Nephron (organoid): ENCODE results near the gene SSH2.

ENCODE experiments used
- H3K27ac Mint-ChIP-seq, 3 experiments: 2 replicates each; pipeline ENCODE4 v1.8.0; 2020; ENCODE audit warnings: mixed read lengths in 3 of 3, mild to moderate bottlenecking in 2 of 3, moderate library complexity in 1 of 3
- H3K27me3 Mint-ChIP-seq: 2 replicates; pipeline ENCODE4 v1.8.0; 2021; ENCODE audit warnings: low read depth, mild to moderate bottlenecking, moderate library complexity, mixed read lengths
- H3K36me3 Mint-ChIP-seq: 2 replicates; pipeline ENCODE4 v1.8.0; 2020; ENCODE audit warnings: low read depth, mixed read lengths
- H3K4me1 Mint-ChIP-seq: 2 replicates; pipeline ENCODE4 v1.8.0; 2020; ENCODE audit warnings: mixed read lengths
- H3K4me3 Mint-ChIP-seq, 3 experiments: 2 replicates each; pipeline ENCODE4 v1.8.0; 2020; ENCODE audit warnings: mild to moderate bottlenecking in 3 of 3, mixed read lengths in 3 of 3, moderate library complexity in 2 of 3
- H3K9me3 Mint-ChIP-seq: 2 replicates; pipeline ENCODE4 v1.8.0; 2020; ENCODE audit warnings: mixed read lengths
- TF ChIP-seq, protein P1 (sequence below), 3 experiments: fragments of 200-600 bp; sonication (generic); IDR thresholded peaks; one replicate each; pipeline ENCODE4 v1.5.0; 2021; ENCODE audit warnings: antibody characterized with exemption in 3 of 3; ENCODE audit not compliant: unreplicated experiment in 3 of 3

Gene SSH2

DNA sequence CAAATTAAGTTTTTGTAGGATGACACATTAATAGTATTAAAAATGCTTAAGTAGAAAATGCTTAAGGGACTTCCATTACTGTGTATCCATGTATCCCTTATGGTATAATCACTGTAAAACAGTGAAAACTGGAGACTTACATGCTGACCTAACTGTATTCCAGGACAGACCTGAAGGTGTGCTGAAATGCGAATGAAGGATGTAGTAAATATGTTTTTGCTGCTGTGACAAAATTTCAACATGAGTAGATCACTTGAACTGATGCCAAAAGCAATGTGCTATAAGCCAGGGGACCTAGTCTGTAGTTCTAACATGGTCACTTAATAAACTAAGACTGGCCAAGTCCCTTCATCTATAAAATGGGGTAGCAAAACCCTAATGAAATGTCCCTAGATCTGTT, 165.3 kb downstream of the SSH2 start:
- H3K4me3 Mint-ChIP-seq: no peak overlapping the region
- TF ChIP-seq, protein P1, sequence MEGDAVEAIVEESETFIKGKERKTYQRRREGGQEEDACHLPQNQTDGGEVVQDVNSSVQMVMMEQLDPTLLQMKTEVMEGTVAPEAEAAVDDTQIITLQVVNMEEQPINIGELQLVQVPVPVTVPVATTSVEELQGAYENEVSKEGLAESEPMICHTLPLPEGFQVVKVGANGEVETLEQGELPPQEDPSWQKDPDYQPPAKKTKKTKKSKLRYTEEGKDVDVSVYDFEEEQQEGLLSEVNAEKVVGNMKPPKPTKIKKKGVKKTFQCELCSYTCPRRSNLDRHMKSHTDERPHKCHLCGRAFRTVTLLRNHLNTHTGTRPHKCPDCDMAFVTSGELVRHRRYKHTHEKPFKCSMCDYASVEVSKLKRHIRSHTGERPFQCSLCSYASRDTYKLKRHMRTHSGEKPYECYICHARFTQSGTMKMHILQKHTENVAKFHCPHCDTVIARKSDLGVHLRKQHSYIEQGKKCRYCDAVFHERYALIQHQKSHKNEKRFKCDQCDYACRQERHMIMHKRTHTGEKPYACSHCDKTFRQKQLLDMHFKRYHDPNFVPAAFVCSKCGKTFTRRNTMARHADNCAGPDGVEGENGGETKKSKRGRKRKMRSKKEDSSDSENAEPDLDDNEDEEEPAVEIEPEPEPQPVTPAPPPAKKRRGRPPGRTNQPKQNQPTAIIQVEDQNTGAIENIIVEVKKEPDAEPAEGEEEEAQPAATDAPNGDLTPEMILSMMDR (IDR thresholded peaks at IDR 0.05; ENCODE audit: unreplicated experiment in 3 of 3): no peak
- H3K9me3 Mint-ChIP-seq: no peaks in the 10 kb centered on the region
- no peak overlapping the region for H3K27ac Mint-ChIP-seq
- no peaks in the 10 kb centered on the region for H3K27me3 Mint-ChIP-seq
- H3K4me1 Mint-ChIP-seq: peaks cover 9% of the 10 kb centered on the region
- no peaks in the 10 kb centered on the region for H3K36me3 Mint-ChIP-seq

DNA sequence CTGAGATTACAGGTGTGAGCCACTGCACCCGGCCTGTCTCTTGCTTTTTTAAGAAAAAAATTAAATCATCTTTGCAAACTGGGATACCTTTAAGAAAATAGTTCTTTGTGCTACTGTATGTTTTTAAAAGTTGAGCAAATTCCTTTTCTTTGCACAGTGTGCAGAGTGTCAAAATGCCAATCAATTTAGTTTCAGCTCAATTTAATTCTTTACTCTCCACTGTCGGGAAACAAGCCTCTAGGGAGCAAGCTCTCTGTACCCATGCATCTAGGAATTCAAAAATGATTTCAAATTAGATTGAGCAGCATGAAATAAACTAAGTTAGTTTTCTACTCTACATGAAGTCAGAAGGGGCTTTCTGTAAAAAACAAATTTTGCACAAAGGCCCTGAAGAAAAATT, 165.8 kb downstream of the SSH2 start:
- Mint-ChIP-seq H3K4me3 (no peak overlapping the region), H3K27ac (no peak overlapping the region), H3K4me1 (peaks cover 9% of the 10 kb centered on the region), H3K36me3 (no peaks in the 10 kb centered on the region), H3K9me3 (no peaks in the 10 kb centered on the region), H3K27me3 (no peaks in the 10 kb centered on the region)
- TF ChIP-seq, protein P1 (IDR thresholded peaks at IDR 0.05; ENCODE audit: unreplicated experiment in 3 of 3): no peak

DNA sequence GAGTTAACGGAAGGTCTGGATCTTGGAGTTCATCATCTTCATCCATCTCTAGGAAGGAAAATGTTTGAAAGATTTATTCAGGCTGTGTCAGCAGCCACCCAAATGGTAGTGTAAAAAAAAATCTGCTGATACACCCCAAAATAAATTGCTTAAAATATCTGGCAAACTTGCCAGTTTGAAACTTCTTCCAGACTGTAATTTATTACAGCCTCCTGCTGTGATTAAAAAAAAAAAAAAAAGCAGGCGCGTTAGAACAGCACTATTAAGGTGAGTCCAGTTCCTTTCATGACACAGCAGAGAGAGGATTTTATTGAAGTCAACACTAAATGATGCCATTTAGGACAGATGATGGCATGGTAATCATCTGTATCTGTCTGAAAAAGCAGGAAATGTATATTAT, 166.8 kb downstream of the SSH2 start:
- peaks cover 9% of the 10 kb centered on the region for H3K4me1 Mint-ChIP-seq
- TF ChIP-seq, protein P1 (IDR thresholded peaks at IDR 0.05; ENCODE audit: unreplicated experiment in 3 of 3): no peak
- no peak overlapping the region for H3K27ac Mint-ChIP-seq
- H3K9me3 Mint-ChIP-seq: no peaks in the 10 kb centered on the region
- no peaks in the 10 kb centered on the region for H3K27me3 Mint-ChIP-seq
- no peaks in the 10 kb centered on the region for H3K36me3 Mint-ChIP-seq
- no peak overlapping the region for H3K4me3 Mint-ChIP-seq

DNA sequence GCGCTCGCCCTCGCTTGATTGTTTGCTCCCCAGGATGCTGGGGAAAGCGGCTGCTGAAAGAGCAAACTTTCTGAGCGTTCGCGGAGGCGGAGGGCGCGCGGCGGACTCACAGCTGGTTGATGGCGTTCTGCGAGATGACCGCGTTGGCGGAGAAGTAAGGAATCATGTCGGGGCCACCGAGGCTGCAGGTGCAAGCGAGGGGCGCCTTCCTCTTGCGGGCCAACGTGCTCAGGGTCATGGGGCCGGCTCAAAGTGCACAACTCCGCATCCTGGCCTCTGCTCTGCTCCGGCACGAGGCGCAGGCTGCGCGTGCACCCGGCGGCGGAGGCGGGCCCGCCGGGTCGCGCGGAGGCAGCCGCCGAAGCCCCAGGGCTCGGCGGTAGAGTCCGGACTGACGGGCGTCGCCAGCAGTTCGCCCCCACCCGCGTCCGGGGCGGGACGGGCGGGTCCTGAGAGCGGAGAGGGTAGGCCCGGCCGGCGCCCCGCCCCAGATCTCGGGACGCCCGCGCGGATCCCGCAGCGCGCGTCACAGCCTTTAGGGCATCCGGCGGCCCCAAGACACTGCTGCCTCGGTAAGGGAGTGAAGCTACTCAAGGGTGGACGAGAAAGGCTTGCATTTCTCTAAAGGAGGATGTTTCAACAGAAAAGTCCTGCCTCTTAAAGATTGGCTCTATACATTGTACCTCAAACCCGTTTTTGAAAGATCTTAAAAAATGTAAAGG, 168.8 kb downstream of the SSH2 start:
- no peaks in the 10 kb centered on the region for H3K27me3 Mint-ChIP-seq

DNA sequence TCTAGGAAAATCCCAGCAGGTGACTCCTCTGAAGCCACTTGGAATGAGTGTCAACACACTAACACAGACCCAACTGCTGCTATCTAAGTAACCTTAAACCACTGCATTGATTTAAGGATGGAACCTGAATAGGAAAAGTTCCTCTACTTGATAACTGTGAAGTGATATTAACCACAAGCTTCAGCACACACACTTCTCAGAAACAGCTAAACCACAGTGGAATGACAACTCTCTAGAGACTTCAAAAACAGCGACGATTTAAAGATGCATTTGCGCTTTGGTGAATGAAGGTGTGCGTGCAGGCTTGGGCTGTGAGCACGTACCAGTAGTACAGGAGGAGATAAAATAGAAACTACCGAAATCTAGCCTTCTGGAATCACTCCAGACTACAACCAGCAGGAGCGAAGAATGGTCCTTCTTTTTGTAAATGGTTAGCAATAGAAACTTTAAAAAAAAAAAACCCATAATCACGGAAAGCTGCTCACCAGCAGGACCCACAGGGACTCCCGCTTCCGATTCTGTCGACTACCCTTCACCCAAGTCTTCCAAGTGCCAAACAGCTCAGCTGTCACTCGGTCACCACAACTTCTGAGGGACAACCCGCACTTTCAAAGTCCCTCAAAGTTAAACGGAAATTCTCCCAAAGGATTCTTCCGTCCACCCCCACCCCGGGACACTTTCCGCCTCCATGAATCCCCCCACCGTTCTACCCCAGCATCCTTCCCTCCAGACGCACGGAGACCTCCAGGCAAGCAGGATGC, 169.6 kb downstream of the SSH2 start:
- peaks cover 9% of the 10 kb centered on the region for H3K4me1 Mint-ChIP-seq
- no peaks in the 10 kb centered on the region for H3K27me3 Mint-ChIP-seq
- peak overlapping the region; percentile 87 to 93 (median 90) for H3K4me3 Mint-ChIP-seq
- H3K27ac Mint-ChIP-seq: peak overlapping the region; percentile 30 to 70 (median 49)
- TF ChIP-seq, protein P1 (IDR thresholded peaks at IDR 0.05; ENCODE audit: unreplicated experiment in 3 of 3): no peak
- no peaks in the 10 kb centered on the region for H3K36me3 Mint-ChIP-seq
- H3K9me3 Mint-ChIP-seq: no peaks in the 10 kb centered on the region

More for the DNA sequence above, 168.8 kb downstream of the SSH2 start:
- Mint-ChIP-seq H3K4me1 (peaks cover 9% of the 10 kb centered on the region), H3K36me3 (no peaks in the 10 kb centered on the region), H3K9me3 (no peaks in the 10 kb centered on the region), H3K27ac (peak overlapping the region; percentile 30 to 70 (median 59)), H3K4me3 (peak overlapping the region; percentile 87 to 93 (median 90))
- TF ChIP-seq, protein P1 (IDR thresholded peaks at IDR 0.05; ENCODE audit: unreplicated experiment in 3 of 3): no peak
